HG03103 (cell line): ENCODE results near the gene SLC19A3.
"Not testable (repeated sequence)": the region's sequence is repeated elsewhere in the genome, so short reads cannot be mapped to it uniquely, and the experiment has no call there.

Source experiments
- ATAC-seq: cut with Tn5 transposase; IDR thresholded peaks from one replicate; pipeline ENCODE4 v1.9.1; 2021; ENCODE audit warnings: low read depth; ENCODE audit not compliant: unreplicated experiment

Gene SLC19A3

DNA sequence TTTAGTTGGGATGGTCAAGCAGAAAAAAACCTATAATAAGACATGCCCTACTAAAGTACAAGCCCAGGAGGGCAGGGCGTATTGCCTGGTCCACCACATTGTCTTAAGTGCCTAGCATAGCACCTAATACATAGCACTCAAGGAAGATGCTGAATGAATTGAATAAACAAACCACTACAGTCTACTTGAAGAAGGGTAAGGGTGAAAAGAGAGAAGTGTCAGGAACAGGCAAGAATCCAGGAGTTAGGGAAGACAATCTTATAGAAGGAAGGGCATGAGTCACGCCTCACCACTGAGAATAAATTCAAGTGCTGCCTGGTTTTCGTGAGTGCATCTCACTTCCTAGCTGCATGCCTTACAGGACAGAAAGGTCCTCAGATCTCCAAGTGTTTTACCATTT is 13.9 kb downstream of the SLC19A3 start:
- no peak for ATAC-seq

DNA sequence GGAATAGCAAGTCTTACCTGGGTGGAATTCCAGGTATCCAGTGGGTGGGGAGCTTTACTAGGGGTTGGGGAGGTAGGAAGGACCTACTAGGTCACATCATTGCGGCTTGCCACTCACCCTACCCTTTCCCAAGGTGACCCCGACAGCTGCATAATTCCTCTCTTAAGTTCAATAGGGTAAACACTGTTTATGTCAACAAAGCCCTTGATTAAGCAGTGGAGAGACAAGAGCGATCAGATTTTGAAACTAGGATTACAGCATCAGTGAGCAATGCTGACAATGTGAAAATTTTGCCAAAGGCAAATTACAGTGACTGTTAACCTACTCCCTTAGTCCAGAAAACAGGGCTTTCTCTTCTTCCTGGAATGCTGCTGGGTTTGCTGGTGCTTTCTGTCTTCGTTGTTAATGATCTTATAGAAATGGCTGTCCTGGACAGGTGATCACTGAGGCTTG is 14.5 kb downstream of the SLC19A3 start:
- no peak for ATAC-seq

DNA sequence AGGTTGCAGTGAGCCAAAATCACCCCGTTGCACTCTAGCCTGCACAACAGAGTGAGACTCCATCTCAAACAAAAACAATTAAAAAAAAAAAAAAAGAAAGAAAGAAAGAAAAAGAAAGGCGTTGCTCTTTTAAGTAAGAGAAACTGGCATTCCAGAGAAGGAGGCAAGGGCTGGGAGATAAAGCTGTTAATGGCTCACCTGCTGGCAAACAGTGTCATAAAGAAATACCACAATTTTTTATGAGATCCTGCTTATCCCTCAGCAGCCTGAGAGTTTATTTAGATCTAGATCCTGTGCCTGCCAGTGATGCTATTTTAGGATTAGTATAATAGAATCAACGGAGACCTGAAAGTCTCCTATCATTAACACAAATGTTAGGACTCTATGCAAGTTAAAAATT is 16.3 kb downstream of the SLC19A3 start:
- no peak for ATAC-seq

DNA sequence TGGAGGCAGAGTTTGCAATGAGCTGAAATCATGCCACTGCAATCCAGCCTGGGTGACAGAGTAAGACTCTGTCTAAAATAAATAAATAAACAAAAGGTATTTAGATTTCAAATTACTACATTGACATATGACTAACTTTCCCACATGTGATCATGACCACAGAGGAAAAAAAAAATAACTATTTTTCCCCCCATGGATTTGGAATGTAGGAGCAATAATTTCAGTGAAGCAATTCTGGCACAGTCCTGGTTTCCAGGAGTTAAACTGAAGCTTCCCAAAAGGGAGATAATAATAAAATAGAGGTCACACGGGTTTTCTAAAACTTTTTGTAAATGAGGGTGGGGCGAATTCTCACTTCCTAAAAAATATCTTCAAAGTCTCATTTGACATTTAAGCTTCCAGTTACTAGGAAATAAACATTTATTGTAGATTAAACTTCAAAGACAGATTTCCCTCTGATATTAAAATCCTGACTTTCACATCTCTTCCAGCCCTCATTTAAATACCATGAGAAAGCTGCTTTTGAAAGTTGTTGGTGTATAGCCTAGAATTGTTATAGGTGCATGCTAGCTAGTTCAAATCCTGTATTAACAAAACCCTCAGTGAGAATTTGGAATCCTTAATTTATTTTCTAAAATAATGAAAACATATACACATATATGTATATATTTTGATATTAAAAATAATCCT is 20.7 kb downstream of the SLC19A3 start:
- ATAC-seq, result no peak

DNA sequence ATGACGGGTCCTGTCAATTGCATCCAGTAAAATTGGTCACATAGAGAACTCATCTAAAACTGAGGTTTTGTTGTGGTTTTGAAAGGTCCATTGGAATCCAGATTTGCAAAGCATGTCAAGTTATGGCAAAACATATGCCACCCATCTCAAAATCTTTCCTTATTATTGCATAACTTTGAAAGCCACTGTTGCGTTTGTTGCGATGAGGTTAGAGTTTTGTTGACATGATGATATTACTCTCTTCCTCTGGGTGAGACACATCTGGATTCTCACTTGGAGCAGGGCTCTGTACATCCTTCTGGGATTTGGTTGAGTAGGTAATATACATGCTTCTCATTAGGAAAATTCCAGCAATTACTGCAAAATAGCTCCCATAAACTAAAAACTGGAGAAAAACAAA is 30.6 kb downstream of the SLC19A3 start:
- ATAC-seq, result no peak

DNA sequence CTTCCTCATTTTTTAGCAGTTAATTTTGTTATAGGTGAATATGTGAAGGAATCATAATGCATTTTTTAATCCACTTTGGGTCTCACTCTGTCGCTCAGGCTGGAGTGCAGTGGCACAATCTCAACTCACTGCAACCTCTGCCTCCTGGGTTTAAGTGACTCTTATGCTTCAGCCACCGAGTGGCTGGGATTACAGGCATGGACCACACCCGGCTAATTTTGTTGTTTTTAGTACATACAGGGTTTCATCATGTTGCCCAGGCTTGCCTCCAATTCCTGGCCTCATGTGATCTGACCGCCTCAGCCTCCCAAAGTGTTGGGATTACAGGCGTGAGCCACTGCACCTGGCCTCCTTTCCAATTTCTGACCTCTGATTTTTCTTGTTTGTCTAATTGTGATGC is 33.6 kb downstream of the SLC19A3 start:
- no peak for ATAC-seq

DNA sequence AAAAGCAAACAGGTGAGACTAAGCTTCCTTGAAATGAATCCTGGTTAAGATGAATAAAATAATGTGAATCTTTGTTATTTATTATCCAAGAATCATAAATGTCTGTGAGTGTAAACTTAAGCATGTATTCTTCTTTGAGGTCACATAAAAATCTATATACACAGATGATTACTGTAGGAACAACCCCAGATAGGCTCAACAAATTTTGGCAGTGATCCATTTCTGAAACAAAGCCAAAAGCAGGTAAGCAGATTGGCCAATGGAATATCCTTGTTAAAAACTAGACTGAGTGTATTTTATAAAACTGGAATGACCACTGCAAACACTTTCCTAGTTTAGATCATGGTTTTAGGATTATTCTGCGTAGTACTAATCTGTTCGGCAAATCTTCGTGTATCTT is 39.9 kb downstream of the SLC19A3 start:
- ATAC-seq, result no peak

DNA sequence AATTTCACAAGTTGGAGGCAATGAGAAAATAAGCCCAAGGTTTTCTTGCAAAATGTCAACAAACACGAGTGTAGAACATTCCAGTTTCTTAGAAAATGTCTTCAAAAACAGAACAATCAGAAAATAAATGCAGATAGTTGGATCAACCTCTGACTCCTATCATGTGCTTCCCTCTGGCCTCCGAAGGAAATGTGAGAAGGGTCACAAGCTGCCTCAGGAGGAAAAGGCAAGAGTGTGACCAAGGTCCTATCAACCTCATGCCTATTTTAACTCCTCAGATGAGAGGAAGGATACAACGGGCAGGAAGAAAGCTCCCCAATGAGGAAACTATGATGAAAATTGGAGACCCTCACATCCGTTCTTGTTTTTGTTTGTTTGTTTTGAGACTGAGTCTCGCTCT is 43.3 kb downstream of the SLC19A3 start:
- ATAC-seq, result no peak

DNA sequence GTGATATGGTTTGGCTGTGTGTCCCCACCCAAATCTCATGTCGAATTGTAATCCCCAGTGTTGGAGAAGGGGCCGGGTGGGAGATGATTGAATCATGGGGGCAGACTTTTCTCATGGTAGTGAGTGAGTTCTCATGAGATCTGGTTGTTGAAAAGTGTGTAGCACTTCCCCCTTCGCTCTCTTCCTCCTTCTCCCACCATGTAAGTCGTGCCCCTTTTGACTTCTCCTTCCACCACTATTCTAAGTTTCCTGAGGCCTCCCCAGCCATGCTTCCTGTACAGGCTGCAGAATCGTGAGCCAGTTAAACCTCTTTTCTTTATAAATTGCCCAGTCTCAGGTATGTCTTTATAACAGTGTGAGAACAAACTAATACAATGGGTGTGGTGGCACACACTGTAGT is 44.2 kb downstream of the SLC19A3 start:
- ATAC-seq, result not testable (repeated sequence)

DNA sequence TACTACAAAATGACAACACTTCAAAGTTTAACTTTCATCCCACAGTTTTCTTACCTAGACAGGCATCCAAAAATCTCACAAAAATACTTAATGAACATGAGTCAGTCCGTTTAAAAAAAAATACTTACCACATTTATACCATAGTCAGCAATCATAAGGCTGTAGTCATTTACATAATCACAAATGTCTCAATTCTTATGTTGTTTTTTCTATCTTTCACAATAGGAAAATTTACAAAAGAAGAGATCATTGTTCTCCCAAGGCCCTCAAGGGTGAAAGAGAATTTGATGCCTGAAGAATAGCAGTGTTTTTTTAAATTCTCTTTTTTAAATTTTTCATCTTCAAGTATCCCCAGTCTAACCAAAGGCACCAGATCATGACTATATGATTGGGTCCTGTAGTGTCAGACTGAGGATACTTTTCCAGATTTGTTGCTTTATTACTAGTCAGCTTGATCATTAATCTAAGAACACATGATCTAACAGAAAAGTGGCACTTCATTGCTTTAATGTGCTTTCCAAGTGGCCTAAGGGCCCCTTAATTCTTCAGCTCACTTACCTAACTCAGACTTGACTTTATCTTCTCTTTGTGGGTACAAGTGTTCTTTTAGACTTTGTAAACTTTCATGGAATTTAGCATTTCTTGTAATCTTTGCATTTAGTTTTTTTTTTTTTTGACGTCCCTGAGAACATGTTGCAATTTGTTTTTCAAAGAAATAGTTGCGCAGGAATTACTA is 46.5 kb downstream of the SLC19A3 start:
- no peak for ATAC-seq

DNA sequence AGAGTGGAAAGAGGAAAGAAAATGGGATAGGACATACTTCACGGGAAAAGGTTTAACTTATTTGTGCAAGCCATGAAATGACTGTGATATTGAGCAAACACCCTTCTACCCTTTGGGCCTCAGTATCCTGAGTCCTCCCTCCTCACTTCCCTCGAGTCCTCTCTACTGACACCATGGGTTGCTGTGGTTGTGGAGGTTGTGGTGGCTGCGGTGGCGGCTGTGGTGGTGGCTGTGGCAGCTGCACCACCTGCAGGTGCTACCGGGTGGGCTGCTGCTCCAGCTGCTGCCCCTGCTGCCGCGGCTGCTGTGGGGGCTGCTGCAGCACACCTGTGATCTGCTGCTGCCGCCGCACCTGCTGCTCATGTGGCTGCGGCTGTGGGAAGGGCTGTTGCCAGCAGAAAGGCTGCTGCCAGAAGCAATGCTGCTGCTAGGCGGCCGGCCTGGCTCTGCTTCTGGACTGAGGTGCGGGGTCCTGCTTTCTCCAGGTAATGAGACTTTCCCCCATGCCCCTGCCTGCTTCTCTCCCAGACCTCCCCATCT is 51.1 kb downstream of the SLC19A3 start, which contains the start of gene SCYGR5:
SCYGR5 (plus strand) TSS at position 174 of the 540 bp plus-strand sequence; CDS start at position 174, 0 bp downstream.
- not testable (repeated sequence) for ATAC-seq

DNA sequence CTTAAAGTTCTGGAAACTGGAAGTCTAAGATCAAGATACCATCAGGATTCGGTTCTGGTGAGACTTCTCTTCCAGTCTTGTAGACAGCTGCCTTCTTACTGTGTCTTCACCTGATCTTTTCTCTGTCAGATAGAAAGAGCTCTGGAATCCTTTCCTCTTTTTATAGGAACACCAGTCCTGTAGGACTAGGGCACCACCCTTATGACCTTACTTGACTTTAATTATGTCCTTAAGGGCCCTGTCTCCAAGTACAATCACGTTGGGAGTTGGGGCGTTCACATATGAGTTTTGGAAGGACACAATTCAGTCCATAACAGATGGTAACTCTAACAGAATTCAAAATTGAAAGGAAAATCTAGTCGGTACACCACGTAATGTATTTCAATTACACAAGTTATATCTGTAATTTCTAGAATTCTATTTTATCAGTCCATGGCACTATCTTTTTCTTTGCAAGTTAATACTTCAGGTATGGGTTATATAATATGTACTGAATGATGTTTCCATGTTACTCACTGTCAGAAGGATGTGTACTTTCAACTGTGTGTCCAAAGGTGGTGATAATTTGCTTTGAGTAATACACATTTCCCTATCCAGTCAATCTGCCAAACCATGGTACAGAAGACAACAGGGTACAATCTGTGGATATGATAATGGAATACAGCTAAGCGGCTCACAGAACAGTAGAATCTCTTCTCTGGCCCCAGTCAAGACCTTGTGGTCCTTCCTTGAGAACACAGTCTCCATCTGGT is 52.5 kb downstream of the SLC19A3 start:
- ATAC-seq, result no peak

DNA sequence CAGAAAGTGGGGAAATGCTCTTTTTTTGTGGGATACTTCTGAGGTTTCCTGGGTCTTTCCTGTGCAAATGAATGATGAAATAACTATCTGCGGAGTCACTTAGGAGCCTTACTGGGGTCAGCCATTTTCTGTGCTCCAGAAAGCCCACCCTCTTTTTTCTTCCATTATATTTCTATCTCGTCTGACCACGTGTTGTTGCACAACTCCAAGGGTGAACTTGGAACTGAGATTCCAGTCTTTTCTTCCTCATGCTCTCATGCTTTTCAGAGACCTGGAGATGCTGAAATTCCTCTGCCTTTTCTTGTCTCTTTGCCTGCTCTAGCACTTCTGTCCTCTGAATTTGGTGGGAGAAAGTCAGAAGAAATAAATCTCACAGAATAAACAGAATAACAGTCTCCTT is 56.0 kb downstream of the SLC19A3 start:
- no peak for ATAC-seq

DNA sequence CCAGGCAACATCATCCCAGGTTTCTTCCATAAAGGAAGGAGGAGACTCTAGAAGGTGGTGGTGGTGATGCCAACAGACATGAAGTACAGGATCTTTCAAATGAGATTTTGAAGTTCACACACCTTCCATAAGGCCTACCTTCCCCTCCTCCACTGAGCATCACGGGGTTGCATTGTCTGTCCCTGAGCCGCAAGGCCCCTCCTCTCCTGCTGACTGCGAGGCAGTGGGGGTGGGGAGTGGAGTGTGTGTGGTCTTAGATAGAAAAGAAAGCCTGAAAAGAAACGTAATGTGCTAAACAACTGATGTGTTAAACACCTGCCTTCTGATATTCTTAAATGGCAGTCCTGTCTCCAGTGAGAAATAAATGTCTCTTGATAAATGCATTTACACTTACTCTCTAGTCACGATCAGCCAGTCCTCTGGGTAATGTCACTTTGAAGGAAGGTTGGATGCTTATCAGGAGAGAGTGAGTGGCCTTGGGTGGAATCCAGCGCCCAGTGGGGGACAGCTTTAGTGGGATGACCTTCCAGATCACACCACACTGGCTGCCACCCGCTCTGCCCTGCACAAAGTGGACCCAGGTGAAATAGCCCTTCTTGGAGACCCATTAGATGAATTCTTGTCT is 56.7 kb downstream of the SLC19A3 start:
- no peak for ATAC-seq

DNA sequence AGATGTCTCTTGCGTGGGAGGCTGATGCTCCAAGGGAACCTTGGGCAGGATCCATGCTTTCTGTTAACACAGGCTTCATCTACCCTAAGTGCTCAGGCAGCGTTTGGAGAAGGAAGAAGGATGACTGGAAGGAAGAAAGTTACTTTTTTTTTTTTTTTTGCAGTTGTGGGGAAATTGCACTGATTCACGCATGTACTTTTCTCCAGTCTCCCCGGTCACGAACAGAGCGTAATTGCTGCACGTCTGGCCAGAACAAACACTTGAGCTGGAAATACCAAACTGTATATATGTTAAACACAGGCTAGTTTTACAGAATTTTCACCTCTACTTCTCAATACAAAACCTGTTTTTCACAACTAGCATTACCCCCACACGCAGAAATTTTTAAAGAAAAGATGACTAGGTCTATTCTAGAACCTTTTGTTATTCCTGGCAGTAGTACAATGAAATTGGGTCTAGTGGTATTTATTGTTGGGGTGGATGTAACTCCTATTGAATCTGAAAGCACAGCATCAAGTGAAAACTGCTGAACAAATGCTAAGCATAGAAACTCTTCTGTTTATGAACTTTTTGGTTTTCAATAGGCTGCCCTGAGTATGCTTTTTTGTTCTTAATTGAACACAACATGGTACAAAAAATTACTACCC is 60.5 kb downstream of the SLC19A3 start:
- ATAC-seq, result no peak

DNA sequence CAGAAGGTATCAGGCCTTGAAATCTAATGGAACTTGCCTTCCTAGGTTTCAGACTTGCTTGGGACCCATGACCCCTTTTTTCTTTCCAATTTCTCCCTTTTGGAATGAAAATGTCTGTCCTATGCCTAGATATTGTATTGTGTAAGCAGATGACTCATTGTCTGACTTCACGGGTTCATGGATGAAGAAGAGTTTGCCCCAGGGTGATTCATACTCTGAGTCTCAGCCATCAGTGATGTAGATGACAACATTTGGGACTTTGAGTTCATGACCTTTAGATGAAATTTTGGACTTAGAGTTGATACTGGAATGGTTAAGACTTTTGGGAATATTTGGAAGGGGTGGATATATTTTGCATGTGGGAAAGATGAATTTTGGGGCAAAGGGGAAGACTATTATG is 62.4 kb downstream of the SLC19A3 start:
- no peak for ATAC-seq

DNA sequence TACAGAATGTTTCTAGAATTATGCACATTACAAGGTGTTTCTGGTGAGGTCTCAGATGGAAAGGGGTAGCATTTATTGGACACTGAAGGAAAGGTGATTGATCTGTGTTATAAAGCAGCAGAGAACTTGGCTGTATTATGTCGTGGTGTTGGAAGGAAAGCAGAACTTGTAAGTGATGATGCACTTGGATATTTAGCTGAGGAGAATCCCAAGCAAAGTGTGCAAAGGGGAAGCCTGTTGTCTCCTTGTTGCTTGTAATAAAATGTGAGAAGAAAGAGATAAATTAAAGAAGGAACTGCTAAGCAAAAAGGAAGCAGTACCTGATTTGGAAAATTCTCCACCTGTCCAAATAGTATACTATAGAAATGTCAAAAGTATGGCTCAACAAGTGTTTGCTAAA is 63.4 kb downstream of the SLC19A3 start:
- ATAC-seq, result no peak

DNA sequence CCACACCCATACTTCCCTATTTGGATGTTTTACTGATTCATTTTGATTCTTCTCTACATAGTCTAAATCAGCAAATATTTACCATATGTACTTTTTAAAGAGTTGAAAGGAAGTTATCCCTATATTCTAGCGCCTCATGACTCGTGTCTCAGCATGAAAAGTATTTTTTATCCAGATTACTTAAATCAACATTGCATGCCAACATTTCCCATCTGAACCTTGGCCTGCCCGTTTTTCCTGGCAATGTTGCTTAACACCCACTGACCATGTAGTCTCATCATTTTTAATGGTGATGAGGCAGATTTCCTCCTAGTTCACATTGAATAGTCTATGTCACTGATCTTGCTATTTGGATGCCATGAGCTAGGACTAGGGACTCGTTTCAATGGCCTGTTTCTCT is 64.4 kb downstream of the SLC19A3 start:
- ATAC-seq, result no peak

DNA sequence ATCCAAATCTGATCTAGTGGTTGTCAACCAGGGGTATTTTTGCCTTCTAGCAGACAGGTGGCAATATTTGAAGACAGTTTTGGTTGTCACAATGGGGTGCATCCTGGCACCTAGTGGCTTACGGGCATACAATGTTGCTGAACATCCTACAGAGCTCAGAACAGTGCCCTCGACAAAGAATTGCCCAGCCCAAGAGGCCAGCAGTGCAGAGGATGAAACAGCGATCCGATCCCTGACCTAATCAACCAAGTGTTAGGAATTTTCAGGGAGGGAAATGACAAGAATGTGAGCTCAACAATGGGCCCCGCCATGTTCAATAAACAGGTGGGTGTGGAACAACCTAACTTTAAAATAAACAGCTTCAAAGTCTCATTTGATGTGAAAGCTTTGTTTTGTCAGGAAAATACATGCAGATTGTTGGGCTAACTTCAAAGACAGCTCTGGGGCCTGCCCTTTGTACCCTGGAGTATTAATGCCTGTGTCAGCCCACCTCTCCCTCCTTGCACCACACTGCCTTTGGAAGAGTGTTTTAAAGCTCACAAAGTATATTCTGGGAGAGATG is 73.8 kb downstream of the SLC19A3 start:
- ATAC-seq, result no peak

DNA sequence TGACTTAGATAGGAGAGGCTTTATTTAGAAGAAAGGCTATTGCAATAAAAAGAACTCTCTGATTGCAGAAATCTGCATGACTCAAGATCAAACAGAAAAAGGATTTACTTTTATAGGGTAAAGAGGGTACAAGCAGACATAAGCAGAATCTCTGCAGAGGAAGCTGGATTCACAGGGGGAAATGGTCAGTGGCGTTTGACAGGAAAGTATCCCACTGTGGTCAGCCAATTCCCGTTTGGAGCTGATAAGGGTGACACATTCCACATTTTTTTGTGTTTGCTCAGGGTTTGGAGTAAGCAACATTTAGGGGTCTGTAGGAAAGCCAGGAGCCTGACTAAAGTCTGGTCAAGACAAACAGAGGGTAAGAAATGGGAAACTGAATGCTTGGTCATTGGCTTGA is 75.2 kb downstream of the SLC19A3 start:
- ATAC-seq, result no peak
